ENCODE data around the gene SLC2A9. TPM values are rescaled to one million over a fixed set of nuclear protein-coding genes. Genes with fewer than 3 reads are reported as not detected.

Gene SLC2A9
- total and polyA plus RNA-seq, 2 of the 13 experiments (the other 11 are each of a cell fraction or from before 2014, with no cell fraction given) = 36.2 to 42.3 TPM

DNA sequence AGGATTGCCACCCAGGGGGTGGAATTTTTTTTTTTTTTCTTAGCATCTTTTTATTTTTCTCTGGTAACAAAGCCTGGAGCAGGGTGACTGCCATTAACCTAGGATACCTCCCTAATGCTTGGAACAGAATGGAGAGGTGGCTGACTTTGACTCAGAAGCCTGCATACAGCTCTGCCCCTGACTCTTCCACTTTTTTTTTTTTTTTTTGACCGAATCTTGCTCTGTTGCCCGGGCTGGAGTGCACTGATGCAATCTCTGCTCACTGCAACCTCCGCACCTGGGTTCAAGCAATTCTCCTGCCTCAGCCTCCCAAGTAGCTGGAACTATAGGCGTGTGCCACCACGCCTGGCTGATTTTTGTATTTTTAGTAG lies 341 bp upstream of the SLC2A9 start (continued):
- TF ChIP-seq PCBP1 (IDR thresholded peaks at IDR 0.05; ENCODE audit: borderline replicate concordance, low read depth, low read length) = no peak
- TF ChIP-seq ATRX (CRISPR knock-in tag; IDR thresholded peaks at IDR 0.05; ENCODE audit: borderline replicate concordance) = no peak
- TF ChIP-seq, protein P1, sequence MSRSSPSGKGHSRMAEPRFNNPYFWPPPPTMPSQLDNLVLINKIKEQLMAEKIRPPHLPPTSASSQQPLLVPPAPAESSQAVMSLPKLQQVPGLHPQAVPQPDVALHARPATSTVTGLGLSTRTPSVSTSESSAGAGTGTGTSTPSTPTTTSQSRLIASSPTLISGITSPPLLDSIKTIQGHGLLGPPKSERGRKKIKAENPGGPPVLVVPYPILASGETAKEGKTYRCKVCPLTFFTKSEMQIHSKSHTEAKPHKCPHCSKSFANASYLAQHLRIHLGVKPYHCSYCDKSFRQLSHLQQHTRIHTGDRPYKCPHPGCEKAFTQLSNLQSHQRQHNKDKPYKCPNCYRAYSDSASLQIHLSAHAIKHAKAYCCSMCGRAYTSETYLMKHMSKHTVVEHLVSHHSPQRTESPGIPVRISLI (CRISPR knock-in tag; IDR thresholded peaks at IDR 0.05; ENCODE audit: borderline replicate concordance) = 0 out of 2 replicates have a peak, but pooled peaks have one; percentile 2
- TF ChIP-seq, protein P2, sequence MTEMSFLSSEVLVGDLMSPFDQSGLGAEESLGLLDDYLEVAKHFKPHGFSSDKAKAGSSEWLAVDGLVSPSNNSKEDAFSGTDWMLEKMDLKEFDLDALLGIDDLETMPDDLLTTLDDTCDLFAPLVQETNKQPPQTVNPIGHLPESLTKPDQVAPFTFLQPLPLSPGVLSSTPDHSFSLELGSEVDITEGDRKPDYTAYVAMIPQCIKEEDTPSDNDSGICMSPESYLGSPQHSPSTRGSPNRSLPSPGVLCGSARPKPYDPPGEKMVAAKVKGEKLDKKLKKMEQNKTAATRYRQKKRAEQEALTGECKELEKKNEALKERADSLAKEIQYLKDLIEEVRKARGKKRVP (CRISPR knock-in tag; IDR thresholded peaks at IDR 0.05) = 0 out of 4 replicates have a peak, but pooled peaks of 1 of the 2 experiments have one; percentile 48
- no peak for TF ChIP-seq ZNF782 (CRISPR knock-in tag; IDR thresholded peaks at IDR 0.05; ENCODE audit: borderline replicate concordance)
- no peak for TF ChIP-seq REPIN1 (CRISPR knock-in tag; IDR thresholded peaks at IDR 0.05; ENCODE audit: borderline replicate concordance, low read depth)
- TF ChIP-seq ZMYM3 (CRISPR knock-in tag; IDR thresholded peaks at IDR 0.05) = peak; percentile 32; the same call in 1 of the 2 replicates
- no peak for TF ChIP-seq ZNF557 (CRISPR knock-in tag; IDR thresholded peaks at IDR 0.05)
- TF ChIP-seq ZNF720 (CRISPR knock-in tag; IDR thresholded peaks at IDR 0.05) = no peak
- TF ChIP-seq, protein P3, sequence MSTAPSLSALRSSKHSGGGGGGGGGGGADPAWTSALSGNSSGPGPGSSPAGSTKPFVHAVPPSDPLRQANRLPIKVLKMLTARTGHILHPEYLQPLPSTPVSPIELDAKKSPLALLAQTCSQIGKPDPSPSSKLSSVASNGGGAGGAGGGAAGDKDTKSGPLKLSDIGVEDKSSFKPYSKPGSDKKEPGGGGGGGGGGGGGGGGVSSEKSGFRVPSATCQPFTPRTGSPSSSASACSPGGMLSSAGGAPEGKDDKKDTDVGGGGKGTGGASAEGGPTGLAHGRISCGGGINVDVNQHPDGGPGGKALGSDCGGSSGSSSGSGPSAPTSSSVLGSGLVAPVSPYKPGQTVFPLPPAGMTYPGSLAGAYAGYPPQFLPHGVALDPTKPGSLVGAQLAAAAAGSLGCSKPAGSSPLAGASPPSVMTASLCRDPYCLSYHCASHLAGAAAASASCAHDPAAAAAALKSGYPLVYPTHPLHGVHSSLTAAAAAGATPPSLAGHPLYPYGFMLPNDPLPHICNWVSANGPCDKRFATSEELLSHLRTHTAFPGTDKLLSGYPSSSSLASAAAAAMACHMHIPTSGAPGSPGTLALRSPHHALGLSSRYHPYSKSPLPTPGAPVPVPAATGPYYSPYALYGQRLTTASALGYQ (CRISPR knock-in tag; IDR thresholded peaks at IDR 0.05) = no peak
- 0 out of 2 replicates have a peak, but pooled peaks have one; percentile 13 for TF ChIP-seq ZSCAN31 (CRISPR knock-in tag; IDR thresholded peaks at IDR 0.05; ENCODE audit: low read depth)
- no peak; the same call in 1 of the 2 replicates for TF ChIP-seq GFI1 (CRISPR knock-in tag; IDR thresholded peaks at IDR 0.05; ENCODE audit: borderline replicate concordance)
- TF ChIP-seq XRCC5 (optimal IDR thresholded peaks at IDR 0.05; ENCODE audit: low read length) = no peak
- no peak for TF ChIP-seq ZSCAN20 (CRISPR knock-in tag; IDR thresholded peaks at IDR 0.05; ENCODE audit: borderline replicate concordance)
- peak; percentile 9; the same call in 1 of the 2 replicates for TF ChIP-seq NR2C2 (CRISPR knock-in tag; IDR thresholded peaks at IDR 0.05; ENCODE audit: borderline replicate concordance)
- 0 out of 2 replicates have a peak, but pooled peaks have one; percentile 6 for TF ChIP-seq KDM5A (IDR thresholded peaks at IDR 0.05; ENCODE audit: borderline replicate concordance, low read length)
- TF ChIP-seq, protein P4, sequence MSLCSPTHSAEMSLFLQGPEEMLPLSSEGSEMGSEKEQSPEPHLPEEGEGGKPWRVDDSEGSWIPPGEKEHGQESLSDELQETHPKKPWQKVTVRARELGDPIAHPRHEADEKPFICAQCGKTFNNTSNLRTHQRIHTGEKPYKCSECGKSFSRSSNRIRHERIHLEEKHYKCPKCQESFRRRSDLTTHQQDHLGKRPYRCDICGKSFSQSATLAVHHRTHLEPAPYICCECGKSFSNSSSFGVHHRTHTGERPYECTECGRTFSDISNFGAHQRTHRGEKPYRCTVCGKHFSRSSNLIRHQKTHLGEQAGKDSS (CRISPR knock-in tag; IDR thresholded peaks at IDR 0.05; ENCODE audit: borderline replicate concordance, low read depth) = no peak
- no peak for TF ChIP-seq ATAD3A (CRISPR knock-in tag; IDR thresholded peaks at IDR 0.05)
- TF ChIP-seq ZSCAN22 (CRISPR knock-in tag; IDR thresholded peaks at IDR 0.05) = no peak
- no peak for TF ChIP-seq BCL6 (CRISPR knock-in tag; IDR thresholded peaks at IDR 0.05)
- no peak for TF ChIP-seq KLF15 (CRISPR knock-in tag; IDR thresholded peaks at IDR 0.05; ENCODE audit: borderline replicate concordance)
- 0 out of 2 replicates have a peak, but pooled peaks have one; percentile 1 for TF ChIP-seq ZNF430 (CRISPR knock-in tag; IDR thresholded peaks at IDR 0.05)
- no peak for TF ChIP-seq RARA (CRISPR knock-in tag; IDR thresholded peaks at IDR 0.05)
- TF ChIP-seq, protein P5, sequence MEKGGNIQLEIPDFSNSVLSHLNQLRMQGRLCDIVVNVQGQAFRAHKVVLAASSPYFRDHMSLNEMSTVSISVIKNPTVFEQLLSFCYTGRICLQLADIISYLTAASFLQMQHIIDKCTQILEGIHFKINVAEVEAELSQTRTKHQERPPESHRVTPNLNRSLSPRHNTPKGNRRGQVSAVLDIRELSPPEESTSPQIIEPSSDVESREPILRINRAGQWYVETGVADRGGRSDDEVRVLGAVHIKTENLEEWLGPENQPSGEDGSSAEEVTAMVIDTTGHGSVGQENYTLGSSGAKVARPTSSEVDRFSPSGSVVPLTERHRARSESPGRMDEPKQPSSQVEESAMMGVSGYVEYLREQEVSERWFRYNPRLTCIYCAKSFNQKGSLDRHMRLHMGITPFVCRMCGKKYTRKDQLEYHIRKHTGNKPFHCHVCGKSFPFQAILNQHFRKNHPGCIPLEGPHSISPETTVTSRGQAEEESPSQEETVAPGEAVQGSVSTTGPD (CRISPR knock-in tag; IDR thresholded peaks at IDR 0.05) = no peak
- TF ChIP-seq ADNP (CRISPR knock-in tag; IDR thresholded peaks at IDR 0.05) = 0 out of 2 replicates have a peak, but pooled peaks have one; percentile 40

Measured in HepG2 (cell line).